Endothelial cell of umbilical vein (primary cell): Measurements from ENCODE around the gene CYP27A1. TPM values are rescaled to one million over a fixed set of nuclear protein-coding genes. Genes with fewer than 3 reads are reported as not detected.

Experiments used
- BruUV-seq: library from RNA; stranded (reverse); fragments of 400-500 nt; replicated peaks from 2 replicates; lab custom pipeline; 2021; lab: Mats Ljungman, UMichigan
- CTCF ChIA-PET: fragments of 300-600, 350-600 bp; sonication (Branson Sonifier 250); formaldehyde crosslinking; loops from one replicate; lab custom pipeline; 2021; ENCODE audit warnings: antibody characterized with exemption, inconsistent platforms; lab: Charles Lee
- POLR2A ChIA-PET: fragments of 300-600, 350-600 bp; sonication (Branson Sonifier 250); formaldehyde crosslinking; loops from one replicate; lab custom pipeline; 2021; ENCODE audit warnings: antibody characterized with exemption, inconsistent platforms; lab: Charles Lee
- DNase-seq: peaks from one replicate; pipeline ENCODE4 v3.0.0-alpha.2; 2011; ENCODE audit warnings: low read depth, low spot score
- FAIRE-seq: peaks from 2 replicates; lab custom pipeline; 2011; peaks lifted over from hg19 to GRCh38; lab: Jason Lieb, UNC
- H2AFZ ChIP-seq: 2 replicates; pipeline ENCODE4 v1.6.0; 2012; ENCODE audit warnings: low read depth, low read length, control low read depth, inconsistent platforms
- H3K27ac ChIP-seq: 2 replicates; pipeline ENCODE4 v1.5.1; 2011; ENCODE audit warnings: low read depth, mild to moderate bottlenecking, control low read depth, low read length, moderate library complexity; ENCODE audit not compliant: insufficient read depth
- H3K27me3 ChIP-seq, 2 experiments: 2 replicates each; pipeline versions ENCODE4 v1.6.0 to v1.6.1; 2011; ENCODE audit warnings: low read length in 2 of 2, mixed read lengths in 1 of 2; ENCODE audit not compliant: control insufficient read depth in 2 of 2, insufficient read depth in 2 of 2
- H3K36me3 ChIP-seq, 2 experiments: 2 replicates in 1 of 2; 3 replicates in 1 of 2; pipeline ENCODE4 v1.5.1; 2011; ENCODE audit warnings: low read length in 2 of 2, mild to moderate bottlenecking in 1 of 2, moderate library complexity in 1 of 2; ENCODE audit not compliant: control insufficient read depth in 2 of 2, insufficient read depth in 2 of 2; ENCODE audit errors: extremely low read depth in 1 of 2
- H3K4me1 ChIP-seq: 3 replicates; pipeline ENCODE4 v1.5.1; 2011; ENCODE audit warnings: mild to moderate bottlenecking, low read length; ENCODE audit not compliant: control insufficient read depth, insufficient read depth; ENCODE audit errors: extremely low read depth
- H3K4me2 ChIP-seq: 2 replicates; pipeline ENCODE4 v1.6.1; 2011; ENCODE audit warnings: low read length, control low read depth, mixed read lengths; ENCODE audit not compliant: insufficient read depth
- H3K4me3 ChIP-seq, 3 experiments: fragments of 200-600 bp in 1 of 3; sonication (generic), shearing (Covaris generic) in 1 of 3; replicated peaks in 1 of 3; 2 replicates each; pipeline ENCODE4 v1.5.1; 2011 to 2016; ENCODE audit warnings: control low read depth in 3 of 3, low read length in 3 of 3, mild to moderate bottlenecking in 2 of 3, inconsistent platforms in 1 of 3, low read depth in 1 of 3, moderate library complexity in 1 of 3; ENCODE audit not compliant: insufficient read depth in 1 of 3
- H3K79me2 ChIP-seq: 2 replicates; pipeline ENCODE4 v1.6.0; 2012; ENCODE audit warnings: low read length, inconsistent platforms; ENCODE audit not compliant: control insufficient read depth, insufficient read depth
- H3K9ac ChIP-seq: replicated peaks from 2 replicates; pipeline ENCODE3; 2011; ENCODE audit warnings: low read length, control low read depth; ENCODE audit not compliant: insufficient read depth; ENCODE audit errors: extremely low read depth
- H3K9me1 ChIP-seq: replicated peaks from 3 replicates; pipeline ENCODE4 v1.6.0; 2011; ENCODE audit warnings: mild to moderate bottlenecking, low read length; ENCODE audit not compliant: control insufficient read depth, insufficient read depth; ENCODE audit errors: extremely low read depth
- H3K9me3 ChIP-seq: replicated peaks from 2 replicates; pipeline ENCODE4 v1.5.1; 2012; ENCODE audit warnings: low read length, inconsistent platforms; ENCODE audit not compliant: control insufficient read depth, insufficient read depth
- H4K20me1 ChIP-seq: replicated peaks from 2 replicates; pipeline ENCODE3; 2011; ENCODE audit warnings: mild to moderate bottlenecking, low read length; ENCODE audit not compliant: control insufficient read depth, insufficient read depth; ENCODE audit errors: extremely low read depth
- EZH2 ChIP-seq: IDR thresholded peaks from 2 replicates; pipeline ENCODE4 v1.6.1; 2012; ENCODE audit warnings: borderline replicate concordance, low read depth, mild to moderate bottlenecking, moderate library complexity, low read length, inconsistent platforms; ENCODE audit not compliant: severe bottlenecking
- FOS ChIP-seq: IDR thresholded peaks from 2 replicates; pipeline ENCODE4 v1.6.1; 2011; ENCODE audit warnings: mild to moderate bottlenecking, low read length, moderate library complexity, borderline replicate concordance; ENCODE audit not compliant: insufficient read depth
- GATA2 ChIP-seq: IDR thresholded peaks from 2 replicates; pipeline ENCODE4 v1.7.0; 2011; ENCODE audit warnings: low read depth, mild to moderate bottlenecking, moderate library complexity, mixed read lengths, low read length; ENCODE audit not compliant: insufficient read length, insufficient read depth
- JUN ChIP-seq: IDR thresholded peaks from 2 replicates; pipeline ENCODE4 v1.6.1; 2011; ENCODE audit warnings: borderline replicate concordance, low read depth; ENCODE audit not compliant: insufficient read length, insufficient read depth
- MYC ChIP-seq: IDR thresholded peaks from one replicate; pipeline ENCODE4 v1.6.1; 2011; ENCODE audit warnings: mild to moderate bottlenecking, low read depth, low read length
- POLR2A ChIP-seq: IDR thresholded peaks from 2 replicates; pipeline ENCODE4 v1.6.1; 2012; ENCODE audit warnings: low read depth, mild to moderate bottlenecking, control low read depth, low read length
- POLR2AphosphoS5 ChIP-seq: IDR thresholded peaks from 2 replicates; pipeline ENCODE4 v1.6.1; 2012; ENCODE audit warnings: low read depth, mild to moderate bottlenecking, control low read depth, low read length, moderate library complexity; ENCODE audit not compliant: insufficient read depth
- dilution Hi-C: fragments of 300-500 bp; cut with MboI; formaldehyde crosslinking; loops from one replicate; pipeline ENCODE4 v1.15.0; 2019; ENCODE audit warnings: low sequenced_read_pairs; ENCODE audit not compliant: extremely low pct_ligation_motif_present
- intact Hi-C: fragments of 100-400 bp; cut with micrococcal nuclease; formaldehyde crosslinking; loops from one replicate; pipeline ENCODE4 v1.10.0; 2022
- polyA plus RNA-seq, 4 experiments: library from polyadenylated mRNA; depleted of rRNA in 3 of 4; stranded (reverse) in 3 of 4; unstranded in 1 of 4; fragments of >200 nt; gene quantifications; 2 replicates each; pipeline versions ENCODE4 v1.2.1 to v1.2.3, GENCODE V29; 2011 to 2012; ENCODE audit warnings: missing spikeins in 1 of 4
- total RNA-seq: library from RNA; stranded (reverse); gene quantifications from 2 replicates; pipeline ENCODE4 v1.2.3, GENCODE V29; 2021
- TF ChIP-seq, protein P1 (sequence below): IDR thresholded peaks from 2 replicates; pipeline ENCODE4 v1.6.1; 2011; ENCODE audit not compliant: insufficient read depth, insufficient read length
- TF ChIP-seq, protein P2 (sequence below), 2 donors: IDR thresholded peaks; 1 replicate in 1 of 2; 2 replicates in 1 of 2; pipeline ENCODE4 v1.5.1; 2011; ENCODE audit warnings: low read length in 2 of 2, mild to moderate bottlenecking in 2 of 2, moderate library complexity in 2 of 2, control low read depth in 1 of 2, inconsistent platforms in 1 of 2, low read depth in 1 of 2; ENCODE audit not compliant: insufficient read depth in 1 of 2; ENCODE audit errors: extremely low read depth in 1 of 2

Gene CYP27A1
- total and polyA plus RNA-seq, 2 donors (not counting 3 experiments of a cell fraction or from before 2014, with no cell fraction given), result 15.1 to 34.9 TPM

DNA sequence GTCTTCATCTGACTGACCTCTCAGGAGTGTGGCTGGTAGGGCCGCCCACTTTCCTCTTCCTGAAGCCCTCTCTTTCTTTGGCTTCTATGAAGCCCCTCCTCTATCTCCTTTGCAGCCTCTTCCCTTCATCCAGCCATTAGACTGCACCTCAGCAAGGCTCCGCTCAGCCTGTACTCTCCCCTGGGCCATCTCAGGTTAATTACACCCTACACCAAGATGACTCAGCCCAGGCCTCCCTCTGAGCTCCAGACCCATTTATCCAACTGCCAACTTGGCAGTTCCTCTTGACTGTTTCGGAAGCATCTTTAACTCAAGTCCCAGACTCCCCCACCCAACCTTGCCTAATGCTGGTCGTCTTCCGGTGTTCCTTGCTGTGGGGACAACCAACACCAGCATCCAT lies 71.8 kb downstream of the CYP27A1 start:
- Histone ChIP-seq H3K4me1 (no peaks in the 10 kb centered on the region), H3K4me2 (no peak overlapping the region), H3K79me2 (no peaks in the 10 kb centered on the region), H3K36me3 (no peaks in the 10 kb centered on the region), H3K27me3 (peaks cover 53 to 54% of the 10 kb centered on the region in 2 experiments), H4K20me1 (no peaks in the 10 kb centered on the region), H3K9me3 (no peaks in the 10 kb centered on the region), H3K4me3 (no peak overlapping the region), H3K9ac (no peak overlapping the region), H3K27ac (no peak overlapping the region), H3K9me1 (no peaks in the 10 kb centered on the region), H2AFZ (no peak overlapping the region)
- intact Hi-C loops, result loop anchor here (1.0 to 5.0 kb wide), 4 partner anchors 23 to 304 kb away; no protein-coding TSS in a partner anchor
- TF ChIP-seq, protein P1, sequence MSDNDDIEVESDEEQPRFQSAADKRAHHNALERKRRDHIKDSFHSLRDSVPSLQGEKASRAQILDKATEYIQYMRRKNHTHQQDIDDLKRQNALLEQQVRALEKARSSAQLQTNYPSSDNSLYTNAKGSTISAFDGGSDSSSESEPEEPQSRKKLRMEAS, result no peak
- TF ChIP-seq POLR2A, result no peak
- no peak for TF ChIP-seq MYC
- no peak for TF ChIP-seq POLR2AphosphoS5
- TF ChIP-seq, protein P2, sequence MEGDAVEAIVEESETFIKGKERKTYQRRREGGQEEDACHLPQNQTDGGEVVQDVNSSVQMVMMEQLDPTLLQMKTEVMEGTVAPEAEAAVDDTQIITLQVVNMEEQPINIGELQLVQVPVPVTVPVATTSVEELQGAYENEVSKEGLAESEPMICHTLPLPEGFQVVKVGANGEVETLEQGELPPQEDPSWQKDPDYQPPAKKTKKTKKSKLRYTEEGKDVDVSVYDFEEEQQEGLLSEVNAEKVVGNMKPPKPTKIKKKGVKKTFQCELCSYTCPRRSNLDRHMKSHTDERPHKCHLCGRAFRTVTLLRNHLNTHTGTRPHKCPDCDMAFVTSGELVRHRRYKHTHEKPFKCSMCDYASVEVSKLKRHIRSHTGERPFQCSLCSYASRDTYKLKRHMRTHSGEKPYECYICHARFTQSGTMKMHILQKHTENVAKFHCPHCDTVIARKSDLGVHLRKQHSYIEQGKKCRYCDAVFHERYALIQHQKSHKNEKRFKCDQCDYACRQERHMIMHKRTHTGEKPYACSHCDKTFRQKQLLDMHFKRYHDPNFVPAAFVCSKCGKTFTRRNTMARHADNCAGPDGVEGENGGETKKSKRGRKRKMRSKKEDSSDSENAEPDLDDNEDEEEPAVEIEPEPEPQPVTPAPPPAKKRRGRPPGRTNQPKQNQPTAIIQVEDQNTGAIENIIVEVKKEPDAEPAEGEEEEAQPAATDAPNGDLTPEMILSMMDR (IDR thresholded peaks at IDR 0.05; ENCODE audit: extremely low read depth in 1 of 2, insufficient read depth in 1 of 2, low read depth in 1 of 2, low read length in 2 of 2), result no peak
- TF ChIP-seq JUN, result no peak
- TF ChIP-seq GATA2, result no peak
- TF ChIP-seq EZH2, result no peak
- no peak for TF ChIP-seq FOS
- ChIA-PET POLR2A (no interaction called here), CTCF (interaction anchor here (0.7 to 4.6 kb wide), 10 partner anchors 9 to 301 kb away, joined by 3 to 49 read pairs (median 4); no protein-coding TSS in a partner anchor)
- dilution Hi-C loops, result no loop called here
- FAIRE-seq (no peak), DNase-seq (no peak)
- no TSS peak for BruUV-seq
